SK-N-SH treated with all-trans-retinoic acid at 6 μM for 48 hours (cell line): ENCODE measurements around the gene TBX10.
A peak's percentile ranks its signal among the peaks of the same experiment; 100 is the strongest.

ENCODE experiments used
- ATAC-seq: fragments of 200-7000 bp; cut with Tn5 transposase; 3 replicates; pipeline ENCODE4 v1.9.1; 2020; ENCODE audit warnings: mild to moderate bottlenecking, moderate library complexity
- CREB5 ChIP-seq: fragments of 250-450 bp; sonication (Bioruptor Pico); IDR thresholded peaks from 2 replicates; pipeline ENCODE4 v1.5.1; 2020; ENCODE audit warnings: low read depth, mild to moderate bottlenecking, moderate library complexity
- CSDC2 ChIP-seq: fragments of 250-450 bp; sonication (Bioruptor Pico); IDR thresholded peaks from 2 replicates; pipeline ENCODE4 v1.5.0; 2020; ENCODE audit warnings: mild to moderate bottlenecking, moderate library complexity
- CSRNP3 ChIP-seq: fragments of 250-450 bp; sonication (Bioruptor Pico); IDR thresholded peaks from 2 replicates; pipeline ENCODE4 v1.5.1; 2021; ENCODE audit warnings: mild to moderate bottlenecking, moderate library complexity
- ESRRG ChIP-seq: fragments of 250-450 bp; sonication (Bioruptor Pico); IDR thresholded peaks from 2 replicates; pipeline ENCODE4 v1.6.1; 2021; ENCODE audit warnings: mild to moderate bottlenecking
- GLIS3 ChIP-seq: fragments of 250-450 bp; sonication (Bioruptor Pico); IDR thresholded peaks from 2 replicates; pipeline ENCODE4 v1.5.0; 2020; ENCODE audit warnings: mild to moderate bottlenecking, moderate library complexity
- ISL1 ChIP-seq: fragments of 250-450 bp; sonication (Bioruptor Pico); IDR thresholded peaks from 2 replicates; pipeline ENCODE4 v2.1.2; 2022; ENCODE audit warnings: mild to moderate bottlenecking, moderate library complexity
- OSR1 ChIP-seq: fragments of 250-450 bp; sonication (Bioruptor Pico); IDR thresholded peaks from 2 replicates; pipeline ENCODE4 v1.8.0; 2022; ENCODE audit warnings: moderate library complexity, mild to moderate bottlenecking, inconsistent platforms
- PATZ1 ChIP-seq: fragments of 250-450 bp; sonication (Bioruptor Pico); IDR thresholded peaks from 2 replicates; pipeline ENCODE4 v1.8.0; 2020; ENCODE audit warnings: mild to moderate bottlenecking, moderate library complexity, borderline replicate concordance
- PPARA ChIP-seq: fragments of 250-450 bp; sonication (Bioruptor Pico); IDR thresholded peaks from 2 replicates; pipeline ENCODE4 v1.5.0; 2020; ENCODE audit warnings: mild to moderate bottlenecking, borderline replicate concordance
- RARB ChIP-seq: fragments of 250-450 bp; sonication (Bioruptor Pico); IDR thresholded peaks from 2 replicates; pipeline ENCODE4 v1.8.0; 2021; ENCODE audit warnings: mild to moderate bottlenecking, moderate library complexity
- SNAI2 ChIP-seq: fragments of 250-450 bp; sonication (Bioruptor Pico); IDR thresholded peaks from 2 replicates; pipeline ENCODE4 v1.5.0; 2020; ENCODE audit warnings: mild to moderate bottlenecking, moderate library complexity
- TOX ChIP-seq: fragments of 250-450 bp; sonication (Bioruptor Pico); IDR thresholded peaks from 2 replicates; pipeline ENCODE4 v1.8.0; 2021; ENCODE audit warnings: mild to moderate bottlenecking, moderate library complexity, borderline replicate concordance
- TSHZ2 ChIP-seq: fragments of 250-450 bp; sonication (Bioruptor Pico); IDR thresholded peaks from 2 replicates; pipeline ENCODE4 v1.5.0; 2020; ENCODE audit warnings: mild to moderate bottlenecking, moderate library complexity
- ZC3H10 ChIP-seq: fragments of 250-450 bp; sonication (Bioruptor Pico); IDR thresholded peaks from 2 replicates; pipeline ENCODE4 v1.5.1; 2021; ENCODE audit warnings: mild to moderate bottlenecking, moderate library complexity
- ZFP3 ChIP-seq: fragments of 250-450 bp; sonication (Bioruptor Pico); IDR thresholded peaks from 2 replicates; pipeline ENCODE4 v1.5.0; 2020; ENCODE audit warnings: mild to moderate bottlenecking, moderate library complexity
- ZFP30 ChIP-seq: fragments of 450-650 bp; formaldehyde crosslinking; IDR thresholded peaks from 2 replicates; pipeline ENCODE4 v1.5.0; 2022; ENCODE audit warnings: mild to moderate bottlenecking, moderate library complexity
- ZNF565 ChIP-seq: fragments of 450-650 bp; formaldehyde crosslinking; conservative IDR thresholded peaks from 2 replicates; pipeline ENCODE4 v1.5.0; 2020; ENCODE audit warnings: low read depth, mild to moderate bottlenecking, moderate library complexity
- ZNF8 ChIP-seq: fragments of 450-650 bp; formaldehyde crosslinking; IDR thresholded peaks from 2 replicates; pipeline ENCODE4 v1.5.0; 2020; ENCODE audit warnings: mild to moderate bottlenecking, moderate library complexity

Gene TBX10

GRCh38 chr11:67652965-67653845 is 13.6 kb upstream of the TBX10 start:
- no peak for TF ChIP-seq ISL1 (CRISPR knock-in tag)

GRCh38 chr11:67651976-67652781 is 12.6 kb upstream of the TBX10 start:
- TF ChIP-seq ZNF565 (CRISPR knock-in tag) = no peak
- TF ChIP-seq, all 23 proteins: peak for 0
- ATAC-seq = peak; percentile 21; the same call in 1 of the 3 replicates

More at GRCh38 chr11:67652965-67653845, 13.6 kb upstream of the TBX10 start:
- no peak for ATAC-seq

- ATAC-seq = no peak
- TF ChIP-seq RARB = no peak
- no peak for TF ChIP-seq SNAI2
- TF ChIP-seq ISL1 (CRISPR knock-in tag) = no peak
- TF ChIP-seq TSHZ2 (CRISPR knock-in tag) = no peak
- no peak for TF ChIP-seq GLIS3 (CRISPR knock-in tag)
- no peak for TF ChIP-seq OSR1 (CRISPR knock-in tag)
- no peak for TF ChIP-seq PATZ1 (CRISPR knock-in tag)
- no peak for TF ChIP-seq TOX (CRISPR knock-in tag)
- TF ChIP-seq ZC3H10 (CRISPR knock-in tag) = no peak
- TF ChIP-seq ESRRG (CRISPR knock-in tag) = no peak
- TF ChIP-seq CREB5 (CRISPR knock-in tag) = no peak
- TF ChIP-seq ZNF8 (CRISPR knock-in tag) = no peak
- no peak for TF ChIP-seq PPARA (CRISPR knock-in tag)
- TF ChIP-seq ZFP3 (CRISPR knock-in tag) = no peak
- no peak for TF ChIP-seq CSDC2 (CRISPR knock-in tag)
- no peak for TF ChIP-seq ZFP30 (CRISPR knock-in tag)
- TF ChIP-seq CSRNP3 (CRISPR knock-in tag) = no peak
Observed at GRCh38 chr11:67649634-67650510, 10.3 kb upstream of the TBX10 start.
